ENCODE measurements around the gene BLID.

Gene BLID

GRCh38 chr11:122114976-122115375, 1.0 kb downstream of the BLID start:
- H3K4me1 ChIP-seq, result no peaks in the 10 kb centered on the region
- H3K4me2 ChIP-seq (ENCODE audit: low read length), result no peak overlapping the region
- no peak overlapping the region for H3K4me3 ChIP-seq (ENCODE audit: low read depth, low read length)
- H3K79me2 ChIP-seq, result no peaks in the 10 kb centered on the region
- no peak overlapping the region for H2AFZ ChIP-seq
- H3K27ac ChIP-seq, result no peak overlapping the region
- H3K27me3 ChIP-seq (ENCODE audit: control insufficient read depth, insufficient read depth, low read length), result no peaks in the 10 kb centered on the region
- TF ChIP-seq CTCF (IDR thresholded peaks at IDR 0.05), result no peak
- H3K9ac ChIP-seq, result no peak overlapping the region
- no peaks in the 10 kb centered on the region for H3K9me3 ChIP-seq (ENCODE audit: control insufficient read depth, low read length)
- no peaks in the 10 kb centered on the region for H3K36me3 ChIP-seq (ENCODE audit: control insufficient read depth, insufficient read depth, low read length)

GRCh38 chr11:122113836-122114825, 1.9 kb downstream of the BLID start:
- H3K9ac ChIP-seq, result no peak overlapping the region
- no peak overlapping the region for H3K4me3 ChIP-seq (ENCODE audit: low read depth, low read length)
- no peak overlapping the region for H3K27ac ChIP-seq

GRCh38 chr11:122112470-122113365, 3.3 kb downstream of the BLID start:
- H3K4me3 ChIP-seq (ENCODE audit: low read depth, low read length), result no peak overlapping the region
- TF ChIP-seq CTCF (IDR thresholded peaks at IDR 0.05), result no peak
- H3K4me2 ChIP-seq (ENCODE audit: low read length), result no peak overlapping the region
- no peak overlapping the region for H3K9ac ChIP-seq
- H2AFZ ChIP-seq, result no peak overlapping the region
- no peak overlapping the region for H3K27ac ChIP-seq
- H3K27me3 ChIP-seq (ENCODE audit: control insufficient read depth, insufficient read depth, low read length), result no peaks in the 10 kb centered on the region
- no peaks in the 10 kb centered on the region for H3K36me3 ChIP-seq (ENCODE audit: control insufficient read depth, insufficient read depth, low read length)
- H3K4me1 ChIP-seq, result peaks cover 4% of the 10 kb centered on the region
- H3K79me2 ChIP-seq, result no peaks in the 10 kb centered on the region
- no peaks in the 10 kb centered on the region for H3K9me3 ChIP-seq (ENCODE audit: control insufficient read depth, low read length)

More at GRCh38 chr11:122113836-122114825, 1.9 kb downstream of the BLID start:
- Histone ChIP-seq H3K4me2 (ENCODE audit: low read length) (no peak overlapping the region), H3K27me3 (ENCODE audit: control insufficient read depth, insufficient read depth, low read length) (no peaks in the 10 kb centered on the region), H3K79me2 (no peaks in the 10 kb centered on the region), H3K36me3 (ENCODE audit: control insufficient read depth, insufficient read depth, low read length) (no peaks in the 10 kb centered on the region), H3K9me3 (ENCODE audit: control insufficient read depth, low read length) (no peaks in the 10 kb centered on the region), H2AFZ (no peak overlapping the region), H3K4me1 (no peaks in the 10 kb centered on the region)
- no peak for TF ChIP-seq CTCF (IDR thresholded peaks at IDR 0.05)

- H3K79me2 ChIP-seq, result no peaks in the 10 kb centered on the region
Observed at GRCh38 chr11:122109932-122110331, 6.1 kb downstream of the BLID start.

More at GRCh38 chr11:122109932-122110331, 6.1 kb downstream of the BLID start:
- Histone ChIP-seq H3K4me1 (peaks cover 9% of the 10 kb centered on the region), H3K4me2 (ENCODE audit: low read length) (no peak overlapping the region), H3K36me3 (ENCODE audit: control insufficient read depth, insufficient read depth, low read length) (no peaks in the 10 kb centered on the region), H3K27me3 (ENCODE audit: control insufficient read depth, insufficient read depth, low read length) (no peaks in the 10 kb centered on the region), H3K9ac (no peak overlapping the region), H3K4me3 (ENCODE audit: low read depth, low read length) (no peak overlapping the region), H3K27ac (no peak overlapping the region), H2AFZ (no peak overlapping the region), H3K9me3 (ENCODE audit: control insufficient read depth, low read length) (no peaks in the 10 kb centered on the region)
- TF ChIP-seq CTCF (IDR thresholded peaks at IDR 0.05), result no peak
